Rectal smooth muscle tissue (tissue), 1 donor: ENCODE results near the gene CTU2.

Source experiments
- H3K27ac ChIP-seq: one replicate; pipeline ENCODE4 v1.7.0; 2013; ENCODE audit warnings: low read depth, low read length, inconsistent platforms
- H3K27me3 ChIP-seq: one replicate; pipeline ENCODE4 v1.7.0; 2013; ENCODE audit warnings: low read length; ENCODE audit not compliant: control insufficient read depth, insufficient read depth
- H3K36me3 ChIP-seq: one replicate; pipeline ENCODE4 v1.7.0; 2013; ENCODE audit warnings: low read length; ENCODE audit not compliant: control insufficient read depth, insufficient read depth
- H3K4me1 ChIP-seq: one replicate; pipeline ENCODE4 v1.7.0; 2013; ENCODE audit warnings: low read length; ENCODE audit not compliant: control insufficient read depth, insufficient read depth
- H3K4me3 ChIP-seq: one replicate; pipeline ENCODE4 v1.7.0; 2013; ENCODE audit warnings: low read length
- H3K9ac ChIP-seq: one replicate; pipeline ENCODE4 v1.7.0; 2013; ENCODE audit warnings: low read length

The CTU2 gene

GRCh38 chr16:88753602-88754001, 47.3 kb downstream of the CTU2 start:
- Histone ChIP-seq H3K4me1 (peaks cover 22% of the 10 kb centered on the region), H3K27me3 (no peaks in the 10 kb centered on the region), H3K9ac (no peak overlapping the region), H3K36me3 (peaks cover 3% of the 10 kb centered on the region), H3K4me3 (no peak overlapping the region), H3K27ac (peak overlapping the region; percentile 76)

- Histone ChIP-seq H3K9ac (no peak overlapping the region), H3K4me3 (no peak overlapping the region), H3K27me3 (no peaks in the 10 kb centered on the region), H3K36me3 (peaks cover 3% of the 10 kb centered on the region), H3K27ac (peak overlapping the region; percentile 76), H3K4me1 (peaks cover 27% of the 10 kb centered on the region)
Measured at GRCh38 chr16:88754109-88754911, 48.0 kb downstream of the CTU2 start.

GRCh38 chr16:88754912-88755744, 48.8 kb downstream of the CTU2 start:
- Histone ChIP-seq H3K27me3 (no peaks in the 10 kb centered on the region), H3K4me1 (peaks cover 34% of the 10 kb centered on the region), H3K9ac (no peak overlapping the region), H3K4me3 (no peak overlapping the region), H3K27ac (peak overlapping the region; percentile 76), H3K36me3 (peaks cover 3% of the 10 kb centered on the region)

GRCh38 chr16:88755745-88756443, 49.6 kb downstream of the CTU2 start:
- no peak overlapping the region for H3K4me3 ChIP-seq
- peaks cover 41% of the 10 kb centered on the region for H3K4me1 ChIP-seq
- H3K36me3 ChIP-seq = peaks cover 3% of the 10 kb centered on the region
- H3K27me3 ChIP-seq = no peaks in the 10 kb centered on the region
- peak overlapping the region; percentile 44 for H3K27ac ChIP-seq
- no peak overlapping the region for H3K9ac ChIP-seq

DNA sequence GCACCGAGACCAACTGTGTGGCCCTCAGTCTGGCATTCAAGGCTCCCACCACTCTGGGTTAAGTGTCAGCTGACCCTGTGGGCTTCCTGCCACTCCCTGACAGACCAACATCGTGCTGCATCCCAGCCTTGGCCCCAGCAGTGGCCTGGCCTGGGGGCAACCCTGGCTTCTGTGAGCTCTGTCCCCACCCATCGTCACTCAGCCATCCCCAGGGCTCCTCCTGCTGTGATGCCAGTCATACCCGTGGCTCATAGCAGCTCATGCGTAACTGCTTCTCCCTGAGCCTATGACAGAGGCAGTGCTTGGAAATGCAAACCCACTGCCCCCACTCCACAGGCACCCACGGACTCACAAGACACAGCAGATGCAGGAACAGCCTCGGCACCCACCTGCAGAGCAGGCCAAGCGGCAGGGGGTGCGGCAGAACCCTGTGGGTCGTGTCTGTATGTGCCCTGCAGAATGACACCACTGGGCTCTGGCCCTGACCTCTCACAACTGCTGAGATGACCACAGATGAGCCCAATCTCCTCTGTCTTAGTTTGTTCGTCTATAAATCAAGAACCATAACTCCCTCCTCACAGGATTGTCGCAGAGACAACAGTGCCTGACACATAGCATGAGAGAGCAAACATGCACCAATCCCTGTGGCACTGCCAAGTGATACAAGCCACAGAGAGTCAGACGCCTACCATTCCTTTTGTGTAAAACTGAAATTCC, 52.1 kb downstream of the CTU2 start:
- Histone ChIP-seq H3K9ac (no peak overlapping the region), H3K4me3 (peak overlapping the region; percentile 9), H3K36me3 (no peaks in the 10 kb centered on the region), H3K27ac (peak overlapping the region; percentile 97), H3K4me1 (peaks cover 53% of the 10 kb centered on the region), H3K27me3 (no peaks in the 10 kb centered on the region)

DNA sequence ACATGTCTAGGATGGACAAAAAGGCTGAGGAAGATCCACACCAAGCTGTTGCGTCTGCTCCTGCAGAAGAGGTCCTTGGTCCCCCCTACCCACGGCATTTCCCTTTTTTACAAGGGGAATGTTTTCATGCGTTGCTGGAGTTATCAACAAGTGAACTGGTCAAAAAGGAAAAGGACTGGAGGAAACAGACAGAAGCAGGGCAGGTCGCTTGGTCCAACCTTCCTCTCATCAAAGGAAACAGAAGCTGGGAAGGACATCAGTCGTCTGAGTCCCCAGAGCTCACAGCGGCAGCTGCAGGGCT, 52.6 kb downstream of the CTU2 start:
- H3K4me1 ChIP-seq = peaks cover 48% of the 10 kb centered on the region

GRCh38 chr16:88759245-88759975, 53.1 kb downstream of the CTU2 start:
- Histone ChIP-seq H3K4me1 (peaks cover 44% of the 10 kb centered on the region), H3K9ac (peak overlapping the region; percentile 40), H3K36me3 (no peaks in the 10 kb centered on the region), H3K27ac (peak overlapping the region; percentile 97), H3K27me3 (no peaks in the 10 kb centered on the region), H3K4me3 (peak overlapping the region; percentile 46)

More for the DNA sequence above, 52.6 kb downstream of the CTU2 start:
- H3K9ac ChIP-seq = no peak overlapping the region
- H3K27me3 ChIP-seq = no peaks in the 10 kb centered on the region
- H3K4me3 ChIP-seq = no peak overlapping the region
- H3K36me3 ChIP-seq = no peaks in the 10 kb centered on the region
- H3K27ac ChIP-seq = peak overlapping the region; percentile 97

- peak overlapping the region; percentile 46 for H3K4me3 ChIP-seq
- H3K27me3 ChIP-seq = no peaks in the 10 kb centered on the region
- no peaks in the 10 kb centered on the region for H3K36me3 ChIP-seq
- H3K4me1 ChIP-seq = peaks cover 46% of the 10 kb centered on the region
- H3K9ac ChIP-seq = peak overlapping the region; percentile 40
- H3K27ac ChIP-seq = peak overlapping the region; percentile 97
Measured at GRCh38 chr16:88759976-88760350, 53.7 kb downstream of the CTU2 start.

GRCh38 chr16:88760424-88761142, 54.3 kb downstream of the CTU2 start:
- Histone ChIP-seq H3K4me3 (no peak overlapping the region), H3K4me1 (peaks cover 44% of the 10 kb centered on the region), H3K27me3 (no peaks in the 10 kb centered on the region), H3K36me3 (no peaks in the 10 kb centered on the region), H3K9ac (peak overlapping the region; percentile 40), H3K27ac (peak overlapping the region; percentile 97)

- H3K27me3 ChIP-seq = no peaks in the 10 kb centered on the region
- H3K4me3 ChIP-seq = no peak overlapping the region
- peak overlapping the region; percentile 97 for H3K27ac ChIP-seq
- no peaks in the 10 kb centered on the region for H3K36me3 ChIP-seq
- peaks cover 44% of the 10 kb centered on the region for H3K4me1 ChIP-seq
- no peak overlapping the region for H3K9ac ChIP-seq
Measured at GRCh38 chr16:88761143-88761534, 54.8 kb downstream of the CTU2 start.

DNA sequence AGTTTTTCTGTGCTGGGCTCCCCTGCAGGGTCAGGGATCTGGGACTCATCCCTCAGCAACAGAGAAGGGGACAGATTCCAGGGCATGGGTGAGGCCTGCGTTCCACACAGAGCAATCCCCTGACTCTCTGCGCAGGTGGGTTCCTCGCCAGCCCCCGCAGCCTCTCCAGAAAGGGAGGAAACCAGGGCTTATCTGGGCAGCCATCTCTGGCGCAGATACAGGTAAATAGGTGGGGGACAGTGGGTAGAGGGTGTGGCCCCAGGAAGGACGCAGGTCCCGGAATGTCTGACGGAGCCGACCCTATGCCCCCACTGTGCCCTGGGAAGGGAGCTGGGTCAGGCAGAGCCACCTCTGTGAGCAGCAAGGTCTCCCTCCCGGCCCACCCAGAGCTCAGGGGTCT, 55.5 kb downstream of the CTU2 start:
- Histone ChIP-seq H3K4me1 (peaks cover 44% of the 10 kb centered on the region), H3K27me3 (no peaks in the 10 kb centered on the region), H3K4me3 (no peak overlapping the region), H3K27ac (peak overlapping the region; percentile 97), H3K36me3 (no peaks in the 10 kb centered on the region), H3K9ac (no peak overlapping the region)
